Measurements from ENCODE around the gene LNX1.

Gene LNX1

GRCh38 chr4:53586121-53586816 is 5.0 kb downstream of the LNX1 start:
- no peak for TF ChIP-seq ZFX (IDR thresholded peaks at IDR 0.05; ENCODE audit: borderline replicate concordance)
- H3K27ac ChIP-seq, result peak overlapping the region; percentile 59; the same call in 1 of the 2 replicates

GRCh38 chr4:53584658-53585057 is 6.6 kb downstream of the LNX1 start:
- no peak overlapping the region for H3K27ac ChIP-seq
- TF ChIP-seq ZFX (IDR thresholded peaks at IDR 0.05; ENCODE audit: borderline replicate concordance) (no peak), CTCF (IDR thresholded peaks at IDR 0.05) (no peak)

- TF ChIP-seq ZFX (IDR thresholded peaks at IDR 0.05; ENCODE audit: borderline replicate concordance) (no peak), CTCF (IDR thresholded peaks at IDR 0.05) (no peak)
- no peak overlapping the region for H3K27ac ChIP-seq
These were observed 7.8 kb downstream of the LNX1 start for GRCh38 chr4:53583513-53583912.

- no peak overlapping the region for H3K27ac ChIP-seq
- TF ChIP-seq CTCF (IDR thresholded peaks at IDR 0.05), result no peak
- no peak for TF ChIP-seq ZFX (IDR thresholded peaks at IDR 0.05; ENCODE audit: borderline replicate concordance)
These were observed 9.1 kb downstream of the LNX1 start for GRCh38 chr4:53582194-53582593.

GRCh38 chr4:53580274-53580673 is 11.0 kb downstream of the LNX1 start:
- no peak for TF ChIP-seq CTCF (IDR thresholded peaks at IDR 0.05)

GRCh38 chr4:53579826-53580225 is 11.5 kb downstream of the LNX1 start:
- TF ChIP-seq ZFX (IDR thresholded peaks at IDR 0.05; ENCODE audit: borderline replicate concordance) (no peak), CTCF (IDR thresholded peaks at IDR 0.05) (no peak)

More at GRCh38 chr4:53580274-53580673, 11.0 kb downstream of the LNX1 start:
- H3K27ac ChIP-seq, result no peak overlapping the region

GRCh38 chr4:53576676-53577372 is 14.5 kb downstream of the LNX1 start:
- no peak for TF ChIP-seq ZFX (IDR thresholded peaks at IDR 0.05; ENCODE audit: borderline replicate concordance)
- no peak for TF ChIP-seq CTCF (IDR thresholded peaks at IDR 0.05)
- peak overlapping the region; percentile 64 for H3K27ac ChIP-seq

More at GRCh38 chr4:53579826-53580225, 11.5 kb downstream of the LNX1 start:
- no peak overlapping the region for H3K27ac ChIP-seq
